Stimulated activated CD4-positive, alpha-beta T cell treated with anti-CD3 and anti-CD28 coated beads, Interleukin-2, amount 100 ng/mL, for 24 hours (primary cell): ENCODE results near the gene ABCC11.

Experiments
- DNase-seq, 2 donors: peaks; one replicate each; pipeline ENCODE4 v3.0.0-alpha.2; 2020

The ABCC11 gene

DNA sequence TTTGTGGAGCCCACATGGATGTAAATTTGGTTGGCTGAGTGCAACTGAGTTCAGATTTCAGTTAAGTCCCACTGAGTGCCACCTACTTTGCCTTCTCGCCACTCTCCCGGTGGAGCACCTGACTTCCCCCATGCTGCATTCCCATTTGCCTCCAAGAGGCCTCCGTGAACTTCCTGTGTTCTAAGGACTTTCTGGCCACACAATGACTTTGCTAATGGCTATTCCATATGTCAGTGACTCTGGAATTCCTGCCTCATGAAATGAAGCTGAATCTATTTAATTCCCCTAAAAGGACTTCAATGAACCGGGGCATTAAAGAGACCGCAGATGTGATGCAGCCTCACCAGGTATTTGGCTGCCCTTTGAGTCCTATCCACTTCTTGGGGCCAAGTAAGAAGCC is 121.5 kb downstream of the ABCC11 start:
- no peak for DNase-seq

DNA sequence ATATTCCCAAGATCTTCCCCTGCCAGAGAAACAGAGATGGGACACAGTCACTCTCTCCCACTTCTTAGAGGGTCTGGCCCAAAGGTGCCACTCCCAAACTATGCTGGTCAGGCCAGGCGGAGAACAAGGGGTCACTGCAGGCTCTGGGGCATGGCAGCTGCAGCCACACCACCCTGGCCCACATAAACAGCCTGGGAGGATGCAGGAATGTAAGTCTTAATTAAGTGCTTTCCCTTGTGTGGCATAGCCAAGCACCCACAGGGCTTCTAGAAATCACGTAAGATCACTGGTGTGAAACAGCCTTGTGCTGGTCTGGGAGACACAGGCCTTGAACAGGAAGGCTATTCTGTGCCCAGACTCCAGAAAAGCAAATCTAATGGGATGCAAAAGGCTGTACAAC is 123.1 kb downstream of the ABCC11 start:
- no peak for DNase-seq

DNA sequence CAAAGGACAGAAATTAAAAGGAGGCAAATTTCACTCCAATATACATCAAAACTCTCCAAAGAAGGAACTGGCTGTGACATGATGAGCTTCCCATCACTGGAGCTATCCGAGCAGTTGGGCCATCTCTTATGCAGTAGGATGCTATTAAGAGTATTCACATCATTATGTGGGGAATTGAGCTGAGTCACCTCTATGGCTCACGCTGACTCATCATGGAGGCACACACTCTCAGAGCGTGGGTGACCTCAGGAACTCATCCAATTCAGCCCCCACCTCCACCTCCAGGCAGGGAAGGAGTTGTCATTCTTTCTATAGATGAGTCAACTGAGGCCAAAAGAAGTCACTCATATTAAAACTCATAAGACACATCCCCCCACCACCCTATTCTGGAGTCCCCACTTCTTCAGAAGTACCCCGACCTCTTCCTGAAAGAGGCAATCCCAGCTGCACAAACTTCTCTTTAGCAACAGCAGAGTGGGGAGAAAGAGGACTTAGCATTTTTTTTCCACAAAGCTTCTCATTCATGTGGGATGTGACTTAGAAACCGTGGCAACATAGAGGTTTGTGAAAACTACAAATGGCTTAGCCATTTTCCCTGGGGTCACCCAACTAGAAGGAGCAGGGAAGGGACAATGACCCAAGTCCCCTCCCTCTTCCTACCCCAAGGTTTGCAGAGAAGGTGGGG is 124.1 kb downstream of the ABCC11 start:
- peak; percentile 71 to 72 for DNase-seq

DNA sequence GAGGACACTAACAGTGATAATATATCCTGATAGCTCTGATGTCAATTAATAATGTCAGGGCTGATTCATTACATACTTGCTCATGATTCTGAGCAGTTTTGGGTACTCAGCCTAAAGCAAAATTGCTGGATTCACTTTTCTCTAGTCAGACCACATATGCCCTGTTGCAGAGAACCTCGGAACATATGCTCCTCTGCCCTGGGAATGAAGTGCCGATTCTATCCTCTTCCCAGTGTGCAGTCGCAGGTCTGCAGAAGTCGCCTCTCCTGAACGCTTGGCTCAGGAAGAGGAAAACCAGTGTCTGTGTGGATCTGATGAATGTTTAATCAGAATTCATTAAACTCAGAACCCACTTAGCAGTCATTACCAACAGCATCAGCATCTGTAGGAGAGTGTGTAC is 126.1 kb downstream of the ABCC11 start:
- DNase-seq: no peak

DNA sequence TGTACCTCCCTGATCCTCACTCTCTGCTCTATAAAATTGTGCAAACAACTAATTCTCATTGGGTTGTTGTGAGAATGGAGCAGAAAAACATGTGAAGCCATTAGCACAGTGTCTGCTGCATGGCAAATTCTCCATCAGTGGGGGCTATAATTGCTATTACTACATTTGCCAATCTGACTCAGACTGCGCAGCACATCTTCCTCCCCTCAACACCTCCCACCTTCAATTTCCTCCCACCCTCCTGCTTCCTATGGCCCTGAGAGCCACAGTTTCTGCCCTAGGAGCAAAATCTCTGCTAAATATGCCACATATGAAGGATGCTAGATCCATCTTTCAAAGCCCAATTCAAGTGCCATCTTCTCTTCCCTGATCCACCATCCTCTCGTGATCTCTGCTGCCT is 128.5 kb downstream of the ABCC11 start:
- no peak for DNase-seq

DNA sequence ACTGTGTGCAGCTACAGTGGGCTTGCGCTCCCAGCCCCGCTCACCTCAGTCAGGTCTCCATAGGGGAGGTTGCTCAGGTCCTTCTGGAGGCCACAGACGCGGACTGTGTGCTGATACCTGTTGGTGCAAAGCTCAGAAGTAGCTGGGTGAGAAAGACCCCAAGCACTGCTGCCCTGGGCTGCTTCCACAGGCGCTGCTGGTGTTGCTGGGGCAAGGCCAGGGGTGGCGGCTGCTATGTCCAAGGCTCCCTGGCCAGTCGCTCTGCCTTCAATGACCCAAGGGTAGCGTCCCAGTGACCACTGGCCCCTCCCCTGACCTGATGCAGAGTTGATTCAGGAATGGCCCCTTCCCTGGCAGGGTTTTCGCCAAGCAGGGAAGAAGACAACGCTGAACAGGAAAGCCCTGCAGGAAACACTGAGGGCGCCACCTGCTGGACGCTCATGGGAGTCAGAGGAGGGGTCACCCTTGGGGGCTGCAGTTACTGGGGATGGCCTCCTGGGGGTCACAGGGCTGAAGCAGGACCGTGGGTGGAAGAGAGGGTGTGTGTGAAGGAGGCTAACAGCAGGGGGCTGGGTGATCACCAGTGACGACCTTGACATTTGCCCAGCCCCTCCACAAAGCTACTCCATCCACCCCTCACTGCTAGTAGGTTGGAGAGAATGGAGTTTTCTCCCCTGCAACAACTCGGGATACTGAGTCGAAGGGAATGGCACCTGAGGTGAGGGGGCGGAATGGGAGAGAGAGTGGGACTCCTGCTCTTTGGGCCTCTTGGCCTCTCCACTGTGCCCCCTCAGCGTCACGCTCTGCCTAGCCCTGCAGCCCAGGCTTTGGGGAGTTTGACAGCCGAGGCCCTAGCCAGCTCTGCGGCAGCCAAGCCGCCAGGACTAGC is 129.9 kb downstream of the ABCC11 start:
- DNase-seq: peak; percentile 66 to 75
